Transverse colon (tissue), 4 donors: ENCODE data around the gene PPP1R37.

Source experiments
- EP300 ChIP-seq: sonication (generic); formaldehyde crosslinking; IDR thresholded peaks from one replicate; pipeline ENCODE4 v1.6.1; 2017; ENCODE audit warnings: antibody characterized with exemption, low read depth
- POLR2A ChIP-seq: fragments of 450-650 bp; IDR thresholded peaks from one replicate; pipeline ENCODE4 v1.6.1; 2016; ENCODE audit warnings: antibody characterized with exemption, mild to moderate bottlenecking, moderate library complexity
- POLR2AphosphoS5 ChIP-seq, 3 donors: sonication (generic); formaldehyde crosslinking; IDR thresholded peaks; one replicate each; pipeline ENCODE4 v1.6.1; 2016; ENCODE audit warnings: antibody characterized with exemption in 3 of 3
- TF ChIP-seq, protein P1 (sequence below), 5 experiments: fragments of 200-600 bp in 3 of 5; fragments of 450-650 bp in 2 of 5; sonication (generic) in 3 of 5; IDR thresholded peaks; 1 replicate in 2 of 5; 2 replicates in 3 of 5; pipeline ENCODE4 v1.5.1; 2016 to 2017; ENCODE audit warnings: antibody characterized with exemption in 5 of 5, inconsistent platforms in 3 of 5, mild to moderate bottlenecking in 2 of 5, moderate library complexity in 1 of 5

DNA sequence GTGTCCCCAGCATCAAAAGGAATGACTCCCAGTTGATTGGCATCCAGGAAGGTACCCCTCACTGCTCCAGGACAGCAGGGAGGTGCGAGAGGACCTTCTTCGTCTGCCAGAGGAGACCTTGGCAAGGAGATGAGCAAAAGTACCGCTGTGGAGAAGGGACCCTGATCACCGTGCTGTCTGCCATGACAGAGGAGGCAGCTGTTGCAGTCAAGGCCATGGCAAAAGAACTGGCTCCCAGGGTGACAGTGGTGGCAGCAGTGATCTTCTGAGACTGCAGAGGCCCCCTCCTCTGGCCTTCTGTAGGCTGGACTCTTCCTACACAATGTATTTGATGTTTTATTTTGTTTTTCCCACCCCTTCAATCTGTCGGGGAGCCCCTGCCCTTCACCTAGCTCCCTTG is 35.8 kb downstream of the PPP1R37 start:
- TF ChIP-seq POLR2A (no peak), POLR2AphosphoS5 (IDR thresholded peaks at IDR 0.05) (no peak), EP300 (no peak)
- TF ChIP-seq, protein P1, sequence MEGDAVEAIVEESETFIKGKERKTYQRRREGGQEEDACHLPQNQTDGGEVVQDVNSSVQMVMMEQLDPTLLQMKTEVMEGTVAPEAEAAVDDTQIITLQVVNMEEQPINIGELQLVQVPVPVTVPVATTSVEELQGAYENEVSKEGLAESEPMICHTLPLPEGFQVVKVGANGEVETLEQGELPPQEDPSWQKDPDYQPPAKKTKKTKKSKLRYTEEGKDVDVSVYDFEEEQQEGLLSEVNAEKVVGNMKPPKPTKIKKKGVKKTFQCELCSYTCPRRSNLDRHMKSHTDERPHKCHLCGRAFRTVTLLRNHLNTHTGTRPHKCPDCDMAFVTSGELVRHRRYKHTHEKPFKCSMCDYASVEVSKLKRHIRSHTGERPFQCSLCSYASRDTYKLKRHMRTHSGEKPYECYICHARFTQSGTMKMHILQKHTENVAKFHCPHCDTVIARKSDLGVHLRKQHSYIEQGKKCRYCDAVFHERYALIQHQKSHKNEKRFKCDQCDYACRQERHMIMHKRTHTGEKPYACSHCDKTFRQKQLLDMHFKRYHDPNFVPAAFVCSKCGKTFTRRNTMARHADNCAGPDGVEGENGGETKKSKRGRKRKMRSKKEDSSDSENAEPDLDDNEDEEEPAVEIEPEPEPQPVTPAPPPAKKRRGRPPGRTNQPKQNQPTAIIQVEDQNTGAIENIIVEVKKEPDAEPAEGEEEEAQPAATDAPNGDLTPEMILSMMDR (IDR thresholded peaks at IDR 0.05): no peak
